ENCODE data around the gene LHX3. TPM values are rescaled to one million over a fixed set of nuclear protein-coding genes. Genes with fewer than 3 reads are reported as not detected.

LHX3 gene
- total and polyA plus RNA-seq, 8 donors: not detected

GRCh38 chr9:136174779-136175615, 29.9 kb downstream of the LHX3 start:
- H3K27me3 ChIP-seq: peaks cover 0 to 70% (median 27%) of the 10 kb centered on the region in 3 donors
- TF ChIP-seq EP300 (IDR thresholded peaks at IDR 0.05): no peak
- no peak for TF ChIP-seq POLR2A (IDR thresholded peaks at IDR 0.05)
- TF ChIP-seq, protein P1, sequence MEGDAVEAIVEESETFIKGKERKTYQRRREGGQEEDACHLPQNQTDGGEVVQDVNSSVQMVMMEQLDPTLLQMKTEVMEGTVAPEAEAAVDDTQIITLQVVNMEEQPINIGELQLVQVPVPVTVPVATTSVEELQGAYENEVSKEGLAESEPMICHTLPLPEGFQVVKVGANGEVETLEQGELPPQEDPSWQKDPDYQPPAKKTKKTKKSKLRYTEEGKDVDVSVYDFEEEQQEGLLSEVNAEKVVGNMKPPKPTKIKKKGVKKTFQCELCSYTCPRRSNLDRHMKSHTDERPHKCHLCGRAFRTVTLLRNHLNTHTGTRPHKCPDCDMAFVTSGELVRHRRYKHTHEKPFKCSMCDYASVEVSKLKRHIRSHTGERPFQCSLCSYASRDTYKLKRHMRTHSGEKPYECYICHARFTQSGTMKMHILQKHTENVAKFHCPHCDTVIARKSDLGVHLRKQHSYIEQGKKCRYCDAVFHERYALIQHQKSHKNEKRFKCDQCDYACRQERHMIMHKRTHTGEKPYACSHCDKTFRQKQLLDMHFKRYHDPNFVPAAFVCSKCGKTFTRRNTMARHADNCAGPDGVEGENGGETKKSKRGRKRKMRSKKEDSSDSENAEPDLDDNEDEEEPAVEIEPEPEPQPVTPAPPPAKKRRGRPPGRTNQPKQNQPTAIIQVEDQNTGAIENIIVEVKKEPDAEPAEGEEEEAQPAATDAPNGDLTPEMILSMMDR (IDR thresholded peaks at IDR 0.05): no peak
- TF ChIP-seq POLR2AphosphoS5 (IDR thresholded peaks at IDR 0.05): no peak
- H3K36me3 ChIP-seq: no peaks in the 10 kb centered on the region
- no peaks in the 10 kb centered on the region for H3K4me1 ChIP-seq
- intact Hi-C loops (cut with DNase I; ENCODE audit: low total_unique reads): loop anchor here (10.0 kb wide), 1 partner anchor 110 kb away; no protein-coding TSS in a partner anchor
- WGBS, 5 donors: 52 to 83% (median 63%) methylated on average over 4 to 8 of the region's 8 CpGs
- no peak overlapping the region for H3K4me3 ChIP-seq
- DNase-seq: no peak
- H3K27ac ChIP-seq: no peak overlapping the region
- no peaks in the 10 kb centered on the region for H3K9me3 ChIP-seq

DNA sequence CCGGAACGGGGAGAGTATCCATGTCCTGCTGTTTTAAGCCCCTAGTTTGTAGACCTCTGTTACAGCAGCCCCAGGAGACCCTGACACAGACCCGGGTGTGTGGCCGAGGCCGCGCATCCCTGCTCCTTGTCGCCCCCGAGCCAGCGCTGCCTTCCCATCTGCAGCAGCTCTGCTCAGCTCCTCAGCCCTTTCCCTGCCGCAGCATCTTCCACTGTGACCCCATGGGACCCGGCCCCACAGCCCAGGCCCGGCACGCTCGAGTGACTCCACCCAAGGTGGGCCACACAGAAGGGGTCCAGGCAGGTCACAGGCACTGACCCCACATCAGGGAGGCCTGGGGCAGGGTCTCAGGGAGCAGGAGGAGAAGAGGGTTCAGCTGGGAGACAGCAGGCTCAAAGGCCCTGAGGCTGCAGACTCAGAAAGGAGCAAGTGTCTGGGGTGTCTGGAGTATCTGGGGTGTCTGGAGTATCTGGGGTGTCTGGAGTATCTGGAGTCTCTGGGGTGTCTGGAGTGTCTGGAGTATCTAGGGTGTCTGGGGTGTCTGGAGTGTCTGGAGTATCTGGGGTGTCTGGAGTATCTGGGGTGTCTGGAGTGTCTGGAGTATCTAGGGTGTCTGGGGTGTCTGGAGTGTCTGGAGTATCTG, 31.2 kb downstream of the LHX3 start:
- Histone ChIP-seq H3K9me3 (no peaks in the 10 kb centered on the region), H3K27me3 (peaks cover 0 to 70% (median 35%) of the 10 kb centered on the region in 3 donors), H3K36me3 (no peaks in the 10 kb centered on the region), H3K4me3 (no peak overlapping the region), H3K27ac (no peak overlapping the region), H3K4me1 (no peaks in the 10 kb centered on the region)
- WGBS, 5 donors: 78 to 90% (median 85%) methylated on average over 13 to 14 of the region's 14 CpGs
- intact Hi-C loops (cut with DNase I; ENCODE audit: low total_unique reads): loop anchor here (10.0 kb wide), 1 partner anchor 111 kb away; no protein-coding TSS in a partner anchor
- DNase-seq: no peak
- TF ChIP-seq, protein P1 (IDR thresholded peaks at IDR 0.05): no peak
- TF ChIP-seq POLR2A (IDR thresholded peaks at IDR 0.05) (no peak), POLR2AphosphoS5 (IDR thresholded peaks at IDR 0.05) (no peak), EP300 (IDR thresholded peaks at IDR 0.05) (no peak)

DNA sequence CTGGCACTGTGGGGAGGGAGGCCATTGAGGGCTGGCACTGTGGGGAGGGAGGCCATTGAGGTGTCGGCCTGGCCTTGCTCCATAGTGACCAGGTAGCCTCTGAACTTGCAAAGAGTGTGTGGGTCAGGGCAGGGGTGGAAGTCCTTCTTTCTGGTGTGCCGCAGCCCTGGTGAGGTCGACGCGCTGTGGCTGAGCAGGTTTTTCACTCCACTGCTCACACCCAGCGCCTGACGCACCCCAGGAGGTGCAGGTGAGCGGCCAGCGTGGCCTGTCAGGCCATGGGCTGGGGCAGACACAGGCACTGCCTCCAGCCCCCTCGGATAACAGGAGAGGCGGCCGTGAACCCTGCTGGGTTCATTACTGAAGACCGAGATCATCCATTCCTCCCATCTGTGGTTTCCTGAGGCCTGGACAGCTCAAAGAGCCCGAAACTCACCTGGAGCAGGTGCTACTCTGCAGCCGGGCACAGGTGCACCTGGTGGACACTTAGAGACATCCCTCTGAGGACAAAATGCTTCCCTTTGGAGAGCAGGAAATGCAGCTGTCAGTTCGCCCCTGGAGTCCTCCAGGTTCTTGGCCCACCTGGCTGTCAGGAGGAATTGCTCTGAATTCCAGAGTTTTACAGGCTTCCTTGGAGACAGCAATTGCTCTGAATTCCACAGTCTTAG, 32.4 kb downstream of the LHX3 start:
- no peaks in the 10 kb centered on the region for H3K9me3 ChIP-seq
- no peak overlapping the region for H3K27ac ChIP-seq
- DNase-seq: no peak
- peaks cover 0 to 64% (median 30%) of the 10 kb centered on the region in 3 donors for H3K27me3 ChIP-seq
- no peaks in the 10 kb centered on the region for H3K36me3 ChIP-seq
- H3K4me1 ChIP-seq: no peaks in the 10 kb centered on the region
- intact Hi-C loops (cut with DNase I; ENCODE audit: low total_unique reads): loop anchor here (10.0 kb wide), 1 partner anchor 112 kb away; no protein-coding TSS in a partner anchor
- H3K4me3 ChIP-seq: no peak overlapping the region
- 67 to 79% (median 70%) methylated on average over 14 to 16 of the region's 16 CpGs for WGBS, 5 donors
- TF ChIP-seq POLR2A (IDR thresholded peaks at IDR 0.05) (no peak), POLR2AphosphoS5 (IDR thresholded peaks at IDR 0.05) (no peak), EP300 (IDR thresholded peaks at IDR 0.05) (no peak)
- TF ChIP-seq, protein P1 (IDR thresholded peaks at IDR 0.05): no peak

DNA sequence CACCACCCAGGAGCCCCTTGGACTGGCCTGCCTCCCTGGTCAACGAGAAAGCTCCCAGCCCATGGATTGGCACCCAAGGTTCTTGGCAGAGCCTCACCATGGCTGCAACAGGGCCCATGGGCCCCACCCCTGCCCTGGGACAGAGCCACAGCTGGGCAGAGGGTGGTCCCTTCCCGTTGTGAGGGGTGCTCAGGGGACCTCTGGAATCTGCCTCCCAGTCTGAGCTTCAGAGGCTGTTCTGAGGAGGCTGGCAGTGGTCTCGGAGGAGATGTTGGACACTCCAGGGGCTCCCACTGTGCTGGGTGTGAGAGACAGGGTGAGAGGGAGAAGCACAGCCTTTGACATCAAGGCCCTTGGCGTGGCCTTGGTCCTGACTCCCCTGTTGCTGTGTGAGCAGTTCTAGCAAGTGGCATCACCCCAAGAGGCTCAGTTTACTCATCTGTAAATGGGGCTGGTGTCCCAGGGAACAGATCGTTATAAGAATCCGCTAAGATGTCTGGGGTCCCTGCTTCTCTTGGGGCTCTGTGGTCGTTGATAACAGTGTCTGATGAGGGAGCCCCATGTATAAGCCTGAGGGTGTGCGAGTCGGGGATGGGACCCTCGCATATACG, 33.0 kb downstream of the LHX3 start:
- no peak overlapping the region for H3K4me3 ChIP-seq
- no peaks in the 10 kb centered on the region for H3K4me1 ChIP-seq
- no peaks in the 10 kb centered on the region for H3K36me3 ChIP-seq
- 66 to 80% (median 70%) methylated on average over 9 to 11 of the region's 11 CpGs for WGBS, 5 donors
- DNase-seq: no peak
- intact Hi-C loops (cut with DNase I; ENCODE audit: low total_unique reads): loop anchor here (10.0 kb wide), 1 partner anchor 113 kb away; no protein-coding TSS in a partner anchor
- no peak overlapping the region for H3K27ac ChIP-seq
- peaks cover 0 to 57% (median 30%) of the 10 kb centered on the region in 3 donors for H3K27me3 ChIP-seq
- peaks cover 0 to 3% (median 0%) of the 10 kb centered on the region in 4 donors for H3K9me3 ChIP-seq
- no peak for TF ChIP-seq EP300 (IDR thresholded peaks at IDR 0.05)
- TF ChIP-seq POLR2A (IDR thresholded peaks at IDR 0.05): no peak
- TF ChIP-seq, protein P1 (IDR thresholded peaks at IDR 0.05): no peak
- TF ChIP-seq POLR2AphosphoS5 (IDR thresholded peaks at IDR 0.05): no peak

Data from stomach (tissue), 9 donors.